Mesendoderm (in vitro differentiated cells): ENCODE data around the gene MEP1B.
"Not testable (repeated sequence)": the region's sequence is repeated elsewhere in the genome, so short reads cannot be mapped to it uniquely, and the experiment has no call there.

Experiments used
- DNase-seq: peaks from one replicate; pipeline ENCODE4 v3.0.0; 2013
- H2AK5ac ChIP-seq: 2 replicates; pipeline ENCODE4 v1.6.1; 2013; ENCODE audit warnings: low read length, inconsistent platforms
- H2BK120ac ChIP-seq: 2 replicates; pipeline ENCODE4 v1.6.1; 2013; ENCODE audit warnings: low read depth, mild to moderate bottlenecking, low read length, moderate library complexity, mixed read lengths
- H2BK15ac ChIP-seq: replicated peaks from 2 replicates; pipeline ENCODE4 v1.6.1; 2013; ENCODE audit warnings: low read depth, mild to moderate bottlenecking, moderate library complexity
- H2BK5ac ChIP-seq: 2 replicates; pipeline ENCODE4 v1.6.1; 2013; ENCODE audit warnings: low read length, inconsistent platforms
- H3K18ac ChIP-seq: 2 replicates; pipeline ENCODE4 v1.6.1; 2013; ENCODE audit warnings: mild to moderate bottlenecking, low read length, mixed read lengths
- H3K23ac ChIP-seq: one replicate; pipeline ENCODE4 v1.6.1; 2013; ENCODE audit warnings: low read length
- H3K27ac ChIP-seq: 2 replicates; pipeline ENCODE4 v1.5.1; 2013; ENCODE audit warnings: low read depth, mild to moderate bottlenecking, inconsistent platforms, low read length, moderate library complexity
- H3K27me3 ChIP-seq: 2 replicates; pipeline ENCODE4 v1.6.1; 2013; ENCODE audit warnings: low read length, control low read depth, mild to moderate bottlenecking, inconsistent platforms; ENCODE audit not compliant: insufficient read depth, poor library complexity
- H3K36me3 ChIP-seq: 2 replicates; pipeline ENCODE4 v1.6.1; 2013; ENCODE audit warnings: low read length, inconsistent platforms; ENCODE audit not compliant: control insufficient read depth, insufficient read depth
- H3K4ac ChIP-seq: one replicate; pipeline ENCODE4 v1.6.1; 2013; ENCODE audit warnings: low read depth, mild to moderate bottlenecking, low read length, moderate library complexity
- H3K4me1 ChIP-seq: 2 replicates; pipeline ENCODE4 v1.6.1; 2013; ENCODE audit warnings: low read depth, low read length, inconsistent platforms; ENCODE audit not compliant: control insufficient read depth
- H3K4me2 ChIP-seq: 2 replicates; pipeline ENCODE4 v1.6.1; 2013; ENCODE audit warnings: low read length
- H3K4me3 ChIP-seq: 2 replicates; pipeline ENCODE4 v1.5.1; 2013; ENCODE audit warnings: mild to moderate bottlenecking, low read length
- H3K56ac ChIP-seq: one replicate; pipeline ENCODE4 v1.6.1; 2013; ENCODE audit warnings: low read length
- H3K79me1 ChIP-seq: 2 replicates; pipeline ENCODE4 v1.6.1; 2013; ENCODE audit warnings: low read length, inconsistent platforms
- H3K79me2 ChIP-seq: 2 replicates; pipeline ENCODE4 v1.6.1; 2013; ENCODE audit warnings: mild to moderate bottlenecking, low read length; ENCODE audit not compliant: control insufficient read depth, insufficient read depth
- H3K9ac ChIP-seq: 2 replicates; pipeline ENCODE4 v1.6.1; 2013; ENCODE audit warnings: low read length, inconsistent platforms
- H4K5ac ChIP-seq: one replicate; pipeline ENCODE4 v1.6.1; 2013; ENCODE audit warnings: low read length
- H4K8ac ChIP-seq: one replicate; pipeline ENCODE4 v1.6.1; 2013; ENCODE audit warnings: low read depth, mild to moderate bottlenecking, control low read depth, low read length, moderate library complexity
- WGBS: extraction: QIAGEN DNeasy Blood & Tissue Kit; methylation state at CpG from one replicate; pipeline ENCODE4 v1.1.7; 2013; ENCODE audit warnings: low lambda C conversion rate, missing lambda C conversion rate; ENCODE audit not compliant: insufficient coverage; ENCODE audit errors: extremely low coverage; 5-methylcytosine and 5-hydroxymethylcytosine counted together

Gene MEP1B

GRCh38 chr18:32158108-32158624 is 31.7 kb upstream of the MEP1B start:
- Histone ChIP-seq H3K23ac (no peak overlapping the region), H3K27ac (no peak overlapping the region), H3K56ac (no peak overlapping the region), H3K18ac (no peak overlapping the region), H3K79me2 (no peaks in the 10 kb centered on the region), H3K27me3 (no peaks in the 10 kb centered on the region), H3K4me2 (peak overlapping the region; percentile 40), H4K5ac (no peak overlapping the region), H3K4me1 (no peaks in the 10 kb centered on the region), H3K4ac (no peak overlapping the region), H3K4me3 (no peak overlapping the region), H2BK5ac (no peak overlapping the region), H2AK5ac (no peak overlapping the region), H2BK120ac (no peak overlapping the region), H4K8ac (no peak overlapping the region), H3K9ac (peak overlapping the region; percentile 42), H3K36me3 (no peaks in the 10 kb centered on the region), H2BK15ac (no peak overlapping the region), H3K79me1 (no peaks in the 10 kb centered on the region)
- WGBS: no CpG with 5 or more reads among the region's 22 CpGs
- peak; percentile 94 for DNase-seq

- not testable (repeated sequence) for H2BK5ac ChIP-seq, H3K27me3 ChIP-seq, H3K18ac ChIP-seq, H3K4me2 ChIP-seq, H3K36me3 ChIP-seq, H3K79me2 ChIP-seq, H2BK15ac ChIP-seq, H2BK120ac ChIP-seq, DNase-seq, H3K56ac ChIP-seq, H2AK5ac ChIP-seq, H4K8ac ChIP-seq, H3K27ac ChIP-seq, H4K5ac ChIP-seq, H3K4ac ChIP-seq, H3K9ac ChIP-seq, H3K23ac ChIP-seq, H3K4me3 ChIP-seq, H3K79me1 ChIP-seq, H3K4me1 ChIP-seq
- WGBS: no CpG with 5 or more reads among the region's 9 CpGs
Measured at GRCh38 chr18:32158631-32159030, 31.2 kb upstream of the MEP1B start.

- Histone ChIP-seq H3K79me1 (no peaks in the 10 kb centered on the region), H3K27ac (no peak overlapping the region), H3K27me3 (no peaks in the 10 kb centered on the region), H3K18ac (no peak overlapping the region), H3K79me2 (no peaks in the 10 kb centered on the region), H4K5ac (no peak overlapping the region), H2BK15ac (no peak overlapping the region), H3K4ac (no peak overlapping the region), H3K23ac (no peak overlapping the region), H3K4me2 (no peak overlapping the region), H3K9ac (no peak overlapping the region), H3K56ac (no peak overlapping the region), H2BK5ac (no peak overlapping the region), H4K8ac (no peak overlapping the region), H3K4me1 (no peaks in the 10 kb centered on the region), H3K36me3 (no peaks in the 10 kb centered on the region), H2BK120ac (no peak overlapping the region), H2AK5ac (no peak overlapping the region), H3K4me3 (no peak overlapping the region)
- no peak for DNase-seq
- no CpG with 5 or more reads among the region's 2 CpGs for WGBS
Measured at GRCh38 chr18:32160547-32160946, 29.3 kb upstream of the MEP1B start.

GRCh38 chr18:32167980-32168730 is 21.7 kb upstream of the MEP1B start:
- no peak overlapping the region for H3K4me2 ChIP-seq
- H3K79me1 ChIP-seq: no peaks in the 10 kb centered on the region
- DNase-seq: no peak
- no peak overlapping the region for H3K4ac ChIP-seq
- H2BK5ac ChIP-seq: no peak overlapping the region
- no peak overlapping the region for H4K8ac ChIP-seq
- H3K79me2 ChIP-seq: no peaks in the 10 kb centered on the region
- no peak overlapping the region for H2AK5ac ChIP-seq
- H3K18ac ChIP-seq: no peak overlapping the region
- no CpG with 5 or more reads among the region's 3 CpGs for WGBS
- no peak overlapping the region for H3K23ac ChIP-seq
- no peaks in the 10 kb centered on the region for H3K4me1 ChIP-seq
- H3K27me3 ChIP-seq: no peaks in the 10 kb centered on the region
- H3K27ac ChIP-seq: no peak overlapping the region
- no peak overlapping the region for H3K4me3 ChIP-seq
- H2BK120ac ChIP-seq: no peak overlapping the region
- H3K36me3 ChIP-seq: no peaks in the 10 kb centered on the region
- no peak overlapping the region for H4K5ac ChIP-seq
- H2BK15ac ChIP-seq: no peak overlapping the region
- H3K9ac ChIP-seq: no peak overlapping the region
- H3K56ac ChIP-seq: no peak overlapping the region

- H3K18ac ChIP-seq: no peak overlapping the region
- no peaks in the 10 kb centered on the region for H3K27me3 ChIP-seq
Measured at GRCh38 chr18:32173654-32174053, 16.2 kb upstream of the MEP1B start.

GRCh38 chr18:32174719-32175118 is 15.1 kb upstream of the MEP1B start:
- Histone ChIP-seq H3K56ac (no peak overlapping the region), H3K4me2 (no peak overlapping the region), H3K27me3 (no peaks in the 10 kb centered on the region), H3K9ac (no peak overlapping the region), H2BK120ac (no peak overlapping the region), H3K4me3 (no peak overlapping the region), H2BK15ac (no peak overlapping the region), H2AK5ac (no peak overlapping the region), H3K23ac (no peak overlapping the region), H3K27ac (no peak overlapping the region), H4K5ac (no peak overlapping the region), H3K18ac (no peak overlapping the region), H3K79me1 (no peaks in the 10 kb centered on the region), H3K4me1 (no peaks in the 10 kb centered on the region), H3K4ac (no peak overlapping the region), H3K79me2 (no peaks in the 10 kb centered on the region), H3K36me3 (no peaks in the 10 kb centered on the region), H4K8ac (no peak overlapping the region), H2BK5ac (no peak overlapping the region)
- peak; percentile 2 for DNase-seq
- no CpG with 5 or more reads among the region's 7 CpGs for WGBS

More at GRCh38 chr18:32173654-32174053, 16.2 kb upstream of the MEP1B start:
- H4K5ac ChIP-seq: no peak overlapping the region
- no peak overlapping the region for H2AK5ac ChIP-seq
- H3K79me1 ChIP-seq: no peaks in the 10 kb centered on the region
- H2BK15ac ChIP-seq: no peak overlapping the region
- no peak overlapping the region for H2BK5ac ChIP-seq
- no peak overlapping the region for H3K23ac ChIP-seq
- H3K4ac ChIP-seq: no peak overlapping the region
- no peak overlapping the region for H3K27ac ChIP-seq
- H4K8ac ChIP-seq: no peak overlapping the region
- no peak overlapping the region for H3K4me2 ChIP-seq
- H3K79me2 ChIP-seq: no peaks in the 10 kb centered on the region
- no CpG with 5 or more reads among the region's 3 CpGs for WGBS
- DNase-seq: no peak
- H3K36me3 ChIP-seq: no peaks in the 10 kb centered on the region
- no peak overlapping the region for H3K4me3 ChIP-seq
- H2BK120ac ChIP-seq: no peak overlapping the region
- no peak overlapping the region for H3K56ac ChIP-seq
- no peak overlapping the region for H3K9ac ChIP-seq
- no peaks in the 10 kb centered on the region for H3K4me1 ChIP-seq
